Measurements from ENCODE around the gene UBASH3A. TPM values are rescaled to one million over a fixed set of nuclear protein-coding genes. Genes with fewer than 3 reads are reported as not detected.

Gene UBASH3A
- total RNA-seq, 1 experiment from 2014 or later = 0.07 TPM

- no peak overlapping the region for H3K9ac ChIP-seq (ENCODE audit: low read length)
- DNase-seq (ENCODE audit: low read depth, low spot score) = no peak
- CTCF ChIA-PET = no interaction called here
- H3K36me3 ChIP-seq (ENCODE audit: control insufficient read depth in 1 of 2, insufficient read depth in 2 of 2, low read length in 2 of 2) = no peaks in the 10 kb centered on the region
- H3K27me3 ChIP-seq (ENCODE audit: insufficient read depth, low read length) = no peaks in the 10 kb centered on the region
- no peak overlapping the region for H3K4me3 ChIP-seq (replicated peaks in 1 of 2; ENCODE audit: low read depth in 1 of 2, low read length in 2 of 2)
- H4K20me1 ChIP-seq (ENCODE audit: insufficient read depth) = no peaks in the 10 kb centered on the region
- no peak overlapping the region for H2AFZ ChIP-seq (ENCODE audit: low read depth, low read length, poor library complexity, severe bottlenecking)
- no peaks in the 10 kb centered on the region for H3K9me3 ChIP-seq (ENCODE audit: control insufficient read depth in 1 of 2, insufficient read depth in 1 of 2, low read depth in 1 of 2, low read length in 2 of 2)
- POLR2A ChIA-PET = no interaction called here
- no peak for TF ChIP-seq EZH2 (IDR thresholded peaks at IDR 0.05)
- TF ChIP-seq TCF7L2 (IDR thresholded peaks at IDR 0.05; ENCODE audit: borderline replicate concordance, extremely low read depth, insufficient read depth, insufficient read length) = no peak
- TF ChIP-seq CTCF (IDR thresholded peaks at IDR 0.05 in 2 of 3, conservative IDR thresholded peaks at IDR 0.05 in 1 of 3; ENCODE audit: borderline replicate concordance in 1 of 3, insufficient read depth in 1 of 3, low read depth in 2 of 3, low read length in 2 of 3) = no peak
- no peak for TF ChIP-seq YY1 (IDR thresholded peaks at IDR 0.05; ENCODE audit: extremely low read depth, insufficient replicate concordance, low read depth, low read length)
- TF ChIP-seq CBX3 (IDR thresholded peaks at IDR 0.05; ENCODE audit: low read depth) = no peak
- no peak for TF ChIP-seq FOSL1 (IDR thresholded peaks at IDR 0.05; ENCODE audit: low read depth)
- TF ChIP-seq POLR2AphosphoS5 (IDR thresholded peaks at IDR 0.05; ENCODE audit: low read depth, low read length) = no peak
- TF ChIP-seq SP1 (IDR thresholded peaks at IDR 0.05; ENCODE audit: low read depth) = no peak
- TF ChIP-seq SIN3A (IDR thresholded peaks at IDR 0.05; ENCODE audit: low read depth) = no peak
- TF ChIP-seq POLR2A (IDR thresholded peaks at IDR 0.05; ENCODE audit: borderline replicate concordance, extremely low read depth, insufficient read depth, insufficient read length) = no peak
- TF ChIP-seq EGR1 (IDR thresholded peaks at IDR 0.05; ENCODE audit: low read depth) = no peak
- no peak for TF ChIP-seq ATF3 (IDR thresholded peaks at IDR 0.05)
- no peak for TF ChIP-seq RAD21 (IDR thresholded peaks at IDR 0.05; ENCODE audit: low read depth)
- no peak for TF ChIP-seq ZFX (IDR thresholded peaks at IDR 0.05)
- no peak for TF ChIP-seq MAX (IDR thresholded peaks at IDR 0.05)
- TF ChIP-seq ZBTB33 (IDR thresholded peaks at IDR 0.05; ENCODE audit: extremely low read depth, insufficient replicate concordance, low read length) = no peak
- no peak for TF ChIP-seq ELF1 (IDR thresholded peaks at IDR 0.05; ENCODE audit: borderline replicate concordance, low read depth)
- no peak for TF ChIP-seq ZNF274 (IDR thresholded peaks at IDR 0.05; ENCODE audit: low read depth, low read length)
- TF ChIP-seq JUND (IDR thresholded peaks at IDR 0.05) = no peak
- no TSS peak for BruUV-seq (replicated peaks)
- H3K4me2 ChIP-seq (ENCODE audit: low read length) = no peak overlapping the region
- intact Hi-C loops (cut with micrococcal nuclease) = no loop called here
- H3K4me1 ChIP-seq (ENCODE audit: control insufficient read depth in 1 of 2, insufficient read depth in 2 of 2, low read length in 2 of 2) = no peaks in the 10 kb centered on the region
- RAD21 ChIA-PET (ENCODE audit: low non-redundant PET in 1 of 2, low total read pairs in 2 of 2, uncharacterized antibody in 2 of 2, unreplicated experiment in 2 of 2) = no interaction called here
- no peak for ATAC-seq
- no peak overlapping the region for H3K27ac ChIP-seq (ENCODE audit: low read depth, low read length)
- H3K9me2 ChIP-seq (ENCODE audit: insufficient read depth) = no peaks in the 10 kb centered on the region
- no peaks in the 10 kb centered on the region for H3K79me2 ChIP-seq (ENCODE audit: insufficient read depth, low read length)
Measured at GRCh38 chr21:42364304-42364865, 39.3 kb upstream of the UBASH3A start.

All from HCT116 (cell line).